GM23338 (cell line): ENCODE measurements around the gene CNTNAP5. TPM values are rescaled to one million over a fixed set of nuclear protein-coding genes. Genes with fewer than 3 reads are reported as not detected.

ENCODE experiments used
- ATAC-seq: fragments of 200-7000 bp; cut with Tn5 transposase; 3 replicates; pipeline ENCODE4 v1.9.1; 2020
- DNase-seq: peaks from one replicate; pipeline ENCODE4 v3.0.0-alpha.2; 2015; ENCODE audit warnings: low spot score
- H2AFZ ChIP-seq: fragments of 200-600 bp; sonication (generic); 2 replicates; pipeline ENCODE4 v1.8.0; 2016; ENCODE audit warnings: antibody characterized with exemption, mild to moderate bottlenecking, moderate library complexity
- H3F3A ChIP-seq: fragments of 200-600 bp; sonication (generic); replicated peaks from 2 replicates; pipeline ENCODE4 v1.8.0; 2017; ENCODE audit warnings: antibody characterized with exemption, mixed run types, low read depth
- H3K27ac ChIP-seq: fragments of 200-600 bp; sonication (generic); 2 replicates; pipeline ENCODE4 v1.6.1; 2016; ENCODE audit warnings: low read depth
- H3K27me3 ChIP-seq: fragments of 200-600 bp; sonication (generic); 2 replicates; pipeline ENCODE4 v1.8.0; 2016; ENCODE audit warnings: mild to moderate bottlenecking, mixed run types, moderate library complexity; ENCODE audit not compliant: insufficient read depth
- H3K36me3 ChIP-seq: fragments of 200-600 bp; sonication (generic); 2 replicates; pipeline ENCODE4 v1.8.0; 2016; ENCODE audit warnings: mild to moderate bottlenecking; ENCODE audit not compliant: insufficient read depth
- H3K4me1 ChIP-seq: fragments of 200-600 bp; sonication (generic); 2 replicates; pipeline ENCODE4 v1.8.0; 2016; ENCODE audit warnings: mild to moderate bottlenecking, moderate library complexity; ENCODE audit not compliant: insufficient read depth
- H3K4me2 ChIP-seq: fragments of 200-600 bp; sonication (generic); 2 replicates; pipeline ENCODE4 v1.7.1; 2017; ENCODE audit warnings: mixed run types
- H3K4me3 ChIP-seq: fragments of 200-600 bp; sonication (generic); 2 replicates; pipeline ENCODE4 v1.6.1; 2016; ENCODE audit warnings: mixed run types
- H3K79me2 ChIP-seq: fragments of 200-600 bp; sonication (generic); replicated peaks from 2 replicates; pipeline ENCODE4 v1.8.0; 2017; ENCODE audit warnings: mild to moderate bottlenecking; ENCODE audit not compliant: insufficient read depth
- H3K9me2 ChIP-seq: fragments of 200-600 bp; sonication (generic); 2 replicates; pipeline ENCODE4 v1.8.0; 2017; ENCODE audit not compliant: insufficient read depth
- H4K20me1 ChIP-seq: fragments of 200-600 bp; sonication (generic); replicated peaks from 2 replicates; pipeline ENCODE4 v1.8.0; 2017; ENCODE audit warnings: mild to moderate bottlenecking; ENCODE audit not compliant: insufficient read depth
- H3K27ac Mint-ChIP-seq: 2 replicates; pipeline ENCODE4 v1.8.0; 2020; ENCODE audit warnings: inconsistent platforms, mild to moderate bottlenecking, moderate library complexity, mixed read lengths
- H3K27me3 Mint-ChIP-seq: 3 replicates; pipeline ENCODE4 v1.8.0; 2022; ENCODE audit warnings: low read depth, mild to moderate bottlenecking, moderate library complexity, mixed read lengths, inconsistent platforms; ENCODE audit not compliant: insufficient read depth, poor library complexity
- H3K36me3 Mint-ChIP-seq: 3 replicates; pipeline ENCODE4 v1.8.0; 2021; ENCODE audit warnings: low read depth, mild to moderate bottlenecking, inconsistent platforms, moderate library complexity, mixed read lengths
- H3K4me1 Mint-ChIP-seq: 3 replicates; pipeline ENCODE4 v1.8.0; 2020; ENCODE audit warnings: mild to moderate bottlenecking, inconsistent platforms, mixed read lengths
- H3K4me3 Mint-ChIP-seq: 3 replicates; pipeline ENCODE4 v1.8.0; 2021; ENCODE audit warnings: moderate library complexity, mild to moderate bottlenecking, inconsistent platforms, mixed read lengths
- H3K9me3 Mint-ChIP-seq: 3 replicates; pipeline ENCODE4 v1.8.0; 2020; ENCODE audit warnings: moderate library complexity, mild to moderate bottlenecking, inconsistent platforms, mixed read lengths
- CREB1 ChIP-seq: fragments of 250-450 bp; sonication (Bioruptor Pico); IDR thresholded peaks from 2 replicates; pipeline ENCODE4 v1.5.0; 2020; ENCODE audit warnings: low read depth, mild to moderate bottlenecking, moderate library complexity
- JUNB ChIP-seq: IDR thresholded peaks from one replicate; pipeline ENCODE4 v1.6.1; 2016; ENCODE audit warnings: antibody characterized with exemption; ENCODE audit not compliant: unreplicated experiment
- NANOG ChIP-seq: IDR thresholded peaks from 2 replicates; pipeline ENCODE4 v1.6.1; 2016; ENCODE audit warnings: antibody characterized with exemption, borderline replicate concordance
- POLR2AphosphoS5 ChIP-seq: IDR thresholded peaks from 2 replicates; pipeline ENCODE4 v1.6.1; 2016; ENCODE audit warnings: antibody characterized with exemption, low read depth
- STAT1 ChIP-seq: IDR thresholded peaks from one replicate; pipeline ENCODE4 v1.6.1; 2016; ENCODE audit warnings: antibody characterized with exemption; ENCODE audit not compliant: unreplicated experiment
- ZNF331 ChIP-seq: fragments of 250-450 bp; sonication (Bioruptor Pico); IDR thresholded peaks from 2 replicates; pipeline ENCODE4 v1.5.0; 2020; ENCODE audit warnings: low read depth, mild to moderate bottlenecking, moderate library complexity
- polyA plus RNA-seq: library from polyadenylated mRNA; unstranded; fragments of >200 nt; fragmentation: Nextera tagmentation; extraction: Ambion mirVana; gene quantifications from 2 replicates; pipeline ENCODE4 v1.2.1, GENCODE V29; 2016
- total RNA-seq: library from RNA; depleted of rRNA; stranded (reverse); fragments of >200 nt; shearing (Covaris generic); gene quantifications from 2 replicates; pipeline ENCODE4 v1.2.3, GENCODE V29; 2014
- TF ChIP-seq, protein P1 (sequence below), 2 experiments: fragments of 200-600 bp in 1 of 2; sonication (generic) in 1 of 2; conservative IDR thresholded peaks; 2 replicates each; pipeline versions ENCODE4 v1.5.1 to v1.6.1; 2016 to 2017; ENCODE audit warnings: antibody characterized with exemption in 2 of 2, low read depth in 2 of 2, mild to moderate bottlenecking in 2 of 2, moderate library complexity in 1 of 2
- TF ChIP-seq, protein P2 (sequence below): IDR thresholded peaks from one replicate; pipeline ENCODE4 v1.6.1; 2018; ENCODE audit warnings: antibody characterized with exemption; ENCODE audit not compliant: unreplicated experiment
- TF ChIP-seq, protein P3 (sequence below): fragments of 250-450 bp; sonication (Bioruptor Pico); IDR thresholded peaks from 2 replicates; pipeline ENCODE4 v1.5.0; 2020; ENCODE audit warnings: mild to moderate bottlenecking, moderate library complexity
- TF ChIP-seq, protein P4 (sequence below): IDR thresholded peaks from 2 replicates; pipeline ENCODE4 v1.6.1; 2016; ENCODE audit warnings: antibody characterized with exemption

The CNTNAP5 gene
- total and polyA plus RNA-seq, 2 experiments from 2014 or later = 0.49 to 0.50 TPM

DNA sequence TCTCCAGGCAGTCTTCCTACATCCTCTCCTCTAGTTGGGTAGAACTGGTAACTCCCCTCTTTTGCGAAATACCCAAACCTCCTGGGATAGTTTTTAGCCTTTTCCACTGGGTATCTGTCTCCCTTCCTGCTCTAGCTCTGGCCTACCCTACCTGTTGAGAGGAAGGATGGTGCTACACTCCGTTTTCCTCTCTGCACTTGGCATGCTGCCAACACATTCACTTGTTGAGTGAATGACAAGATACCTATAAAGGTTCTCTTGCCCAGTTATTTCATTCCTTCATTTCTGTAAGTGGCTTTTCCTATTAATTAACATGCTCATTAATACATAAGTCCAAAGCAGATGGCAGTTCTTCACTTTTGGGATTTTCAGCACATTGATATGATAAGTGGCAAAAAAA lies 293.8 kb downstream of the CNTNAP5 start:
- Histone ChIP-seq H3K79me2 (no peaks in the 10 kb centered on the region), H3K4me3 (no peak overlapping the region), H2AFZ (no peak overlapping the region), H3K4me2 (no peak overlapping the region), H3K27ac (no peak overlapping the region), H3K36me3 (no peaks in the 10 kb centered on the region), H4K20me1 (no peaks in the 10 kb centered on the region), H3F3A (no peaks in the 10 kb centered on the region), H3K27me3 (no peaks in the 10 kb centered on the region), H3K9me2 (no peaks in the 10 kb centered on the region; the same call in 1 of the 2 replicates), H3K4me1 (peaks cover 8% of the 10 kb centered on the region)
- H3K27ac Mint-ChIP-seq = no peak overlapping the region
- H3K27me3 Mint-ChIP-seq = no peaks in the 10 kb centered on the region
- DNase-seq (no peak), ATAC-seq (no peak)
- no peaks in the 10 kb centered on the region for H3K9me3 Mint-ChIP-seq
- H3K4me1 Mint-ChIP-seq = peaks cover 20% of the 10 kb centered on the region
- TF ChIP-seq STAT1 (no peak), POLR2AphosphoS5 (no peak), NANOG (no peak), ZNF331 (CRISPR knock-in tag) (no peak), CREB1 (CRISPR knock-in tag) (no peak), JUNB (no peak)
- TF ChIP-seq, protein P1, sequence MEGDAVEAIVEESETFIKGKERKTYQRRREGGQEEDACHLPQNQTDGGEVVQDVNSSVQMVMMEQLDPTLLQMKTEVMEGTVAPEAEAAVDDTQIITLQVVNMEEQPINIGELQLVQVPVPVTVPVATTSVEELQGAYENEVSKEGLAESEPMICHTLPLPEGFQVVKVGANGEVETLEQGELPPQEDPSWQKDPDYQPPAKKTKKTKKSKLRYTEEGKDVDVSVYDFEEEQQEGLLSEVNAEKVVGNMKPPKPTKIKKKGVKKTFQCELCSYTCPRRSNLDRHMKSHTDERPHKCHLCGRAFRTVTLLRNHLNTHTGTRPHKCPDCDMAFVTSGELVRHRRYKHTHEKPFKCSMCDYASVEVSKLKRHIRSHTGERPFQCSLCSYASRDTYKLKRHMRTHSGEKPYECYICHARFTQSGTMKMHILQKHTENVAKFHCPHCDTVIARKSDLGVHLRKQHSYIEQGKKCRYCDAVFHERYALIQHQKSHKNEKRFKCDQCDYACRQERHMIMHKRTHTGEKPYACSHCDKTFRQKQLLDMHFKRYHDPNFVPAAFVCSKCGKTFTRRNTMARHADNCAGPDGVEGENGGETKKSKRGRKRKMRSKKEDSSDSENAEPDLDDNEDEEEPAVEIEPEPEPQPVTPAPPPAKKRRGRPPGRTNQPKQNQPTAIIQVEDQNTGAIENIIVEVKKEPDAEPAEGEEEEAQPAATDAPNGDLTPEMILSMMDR (conservative IDR thresholded peaks at IDR 0.05; ENCODE audit: low read depth in 2 of 2) = no peak
- TF ChIP-seq, protein P2, sequence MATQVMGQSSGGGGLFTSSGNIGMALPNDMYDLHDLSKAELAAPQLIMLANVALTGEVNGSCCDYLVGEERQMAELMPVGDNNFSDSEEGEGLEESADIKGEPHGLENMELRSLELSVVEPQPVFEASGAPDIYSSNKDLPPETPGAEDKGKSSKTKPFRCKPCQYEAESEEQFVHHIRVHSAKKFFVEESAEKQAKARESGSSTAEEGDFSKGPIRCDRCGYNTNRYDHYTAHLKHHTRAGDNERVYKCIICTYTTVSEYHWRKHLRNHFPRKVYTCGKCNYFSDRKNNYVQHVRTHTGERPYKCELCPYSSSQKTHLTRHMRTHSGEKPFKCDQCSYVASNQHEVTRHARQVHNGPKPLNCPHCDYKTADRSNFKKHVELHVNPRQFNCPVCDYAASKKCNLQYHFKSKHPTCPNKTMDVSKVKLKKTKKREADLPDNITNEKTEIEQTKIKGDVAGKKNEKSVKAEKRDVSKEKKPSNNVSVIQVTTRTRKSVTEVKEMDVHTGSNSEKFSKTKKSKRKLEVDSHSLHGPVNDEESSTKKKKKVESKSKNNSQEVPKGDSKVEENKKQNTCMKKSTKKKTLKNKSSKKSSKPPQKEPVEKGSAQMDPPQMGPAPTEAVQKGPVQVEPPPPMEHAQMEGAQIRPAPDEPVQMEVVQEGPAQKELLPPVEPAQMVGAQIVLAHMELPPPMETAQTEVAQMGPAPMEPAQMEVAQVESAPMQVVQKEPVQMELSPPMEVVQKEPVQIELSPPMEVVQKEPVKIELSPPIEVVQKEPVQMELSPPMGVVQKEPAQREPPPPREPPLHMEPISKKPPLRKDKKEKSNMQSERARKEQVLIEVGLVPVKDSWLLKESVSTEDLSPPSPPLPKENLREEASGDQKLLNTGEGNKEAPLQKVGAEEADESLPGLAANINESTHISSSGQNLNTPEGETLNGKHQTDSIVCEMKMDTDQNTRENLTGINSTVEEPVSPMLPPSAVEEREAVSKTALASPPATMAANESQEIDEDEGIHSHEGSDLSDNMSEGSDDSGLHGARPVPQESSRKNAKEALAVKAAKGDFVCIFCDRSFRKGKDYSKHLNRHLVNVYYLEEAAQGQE = no peak
- TF ChIP-seq, protein P3, sequence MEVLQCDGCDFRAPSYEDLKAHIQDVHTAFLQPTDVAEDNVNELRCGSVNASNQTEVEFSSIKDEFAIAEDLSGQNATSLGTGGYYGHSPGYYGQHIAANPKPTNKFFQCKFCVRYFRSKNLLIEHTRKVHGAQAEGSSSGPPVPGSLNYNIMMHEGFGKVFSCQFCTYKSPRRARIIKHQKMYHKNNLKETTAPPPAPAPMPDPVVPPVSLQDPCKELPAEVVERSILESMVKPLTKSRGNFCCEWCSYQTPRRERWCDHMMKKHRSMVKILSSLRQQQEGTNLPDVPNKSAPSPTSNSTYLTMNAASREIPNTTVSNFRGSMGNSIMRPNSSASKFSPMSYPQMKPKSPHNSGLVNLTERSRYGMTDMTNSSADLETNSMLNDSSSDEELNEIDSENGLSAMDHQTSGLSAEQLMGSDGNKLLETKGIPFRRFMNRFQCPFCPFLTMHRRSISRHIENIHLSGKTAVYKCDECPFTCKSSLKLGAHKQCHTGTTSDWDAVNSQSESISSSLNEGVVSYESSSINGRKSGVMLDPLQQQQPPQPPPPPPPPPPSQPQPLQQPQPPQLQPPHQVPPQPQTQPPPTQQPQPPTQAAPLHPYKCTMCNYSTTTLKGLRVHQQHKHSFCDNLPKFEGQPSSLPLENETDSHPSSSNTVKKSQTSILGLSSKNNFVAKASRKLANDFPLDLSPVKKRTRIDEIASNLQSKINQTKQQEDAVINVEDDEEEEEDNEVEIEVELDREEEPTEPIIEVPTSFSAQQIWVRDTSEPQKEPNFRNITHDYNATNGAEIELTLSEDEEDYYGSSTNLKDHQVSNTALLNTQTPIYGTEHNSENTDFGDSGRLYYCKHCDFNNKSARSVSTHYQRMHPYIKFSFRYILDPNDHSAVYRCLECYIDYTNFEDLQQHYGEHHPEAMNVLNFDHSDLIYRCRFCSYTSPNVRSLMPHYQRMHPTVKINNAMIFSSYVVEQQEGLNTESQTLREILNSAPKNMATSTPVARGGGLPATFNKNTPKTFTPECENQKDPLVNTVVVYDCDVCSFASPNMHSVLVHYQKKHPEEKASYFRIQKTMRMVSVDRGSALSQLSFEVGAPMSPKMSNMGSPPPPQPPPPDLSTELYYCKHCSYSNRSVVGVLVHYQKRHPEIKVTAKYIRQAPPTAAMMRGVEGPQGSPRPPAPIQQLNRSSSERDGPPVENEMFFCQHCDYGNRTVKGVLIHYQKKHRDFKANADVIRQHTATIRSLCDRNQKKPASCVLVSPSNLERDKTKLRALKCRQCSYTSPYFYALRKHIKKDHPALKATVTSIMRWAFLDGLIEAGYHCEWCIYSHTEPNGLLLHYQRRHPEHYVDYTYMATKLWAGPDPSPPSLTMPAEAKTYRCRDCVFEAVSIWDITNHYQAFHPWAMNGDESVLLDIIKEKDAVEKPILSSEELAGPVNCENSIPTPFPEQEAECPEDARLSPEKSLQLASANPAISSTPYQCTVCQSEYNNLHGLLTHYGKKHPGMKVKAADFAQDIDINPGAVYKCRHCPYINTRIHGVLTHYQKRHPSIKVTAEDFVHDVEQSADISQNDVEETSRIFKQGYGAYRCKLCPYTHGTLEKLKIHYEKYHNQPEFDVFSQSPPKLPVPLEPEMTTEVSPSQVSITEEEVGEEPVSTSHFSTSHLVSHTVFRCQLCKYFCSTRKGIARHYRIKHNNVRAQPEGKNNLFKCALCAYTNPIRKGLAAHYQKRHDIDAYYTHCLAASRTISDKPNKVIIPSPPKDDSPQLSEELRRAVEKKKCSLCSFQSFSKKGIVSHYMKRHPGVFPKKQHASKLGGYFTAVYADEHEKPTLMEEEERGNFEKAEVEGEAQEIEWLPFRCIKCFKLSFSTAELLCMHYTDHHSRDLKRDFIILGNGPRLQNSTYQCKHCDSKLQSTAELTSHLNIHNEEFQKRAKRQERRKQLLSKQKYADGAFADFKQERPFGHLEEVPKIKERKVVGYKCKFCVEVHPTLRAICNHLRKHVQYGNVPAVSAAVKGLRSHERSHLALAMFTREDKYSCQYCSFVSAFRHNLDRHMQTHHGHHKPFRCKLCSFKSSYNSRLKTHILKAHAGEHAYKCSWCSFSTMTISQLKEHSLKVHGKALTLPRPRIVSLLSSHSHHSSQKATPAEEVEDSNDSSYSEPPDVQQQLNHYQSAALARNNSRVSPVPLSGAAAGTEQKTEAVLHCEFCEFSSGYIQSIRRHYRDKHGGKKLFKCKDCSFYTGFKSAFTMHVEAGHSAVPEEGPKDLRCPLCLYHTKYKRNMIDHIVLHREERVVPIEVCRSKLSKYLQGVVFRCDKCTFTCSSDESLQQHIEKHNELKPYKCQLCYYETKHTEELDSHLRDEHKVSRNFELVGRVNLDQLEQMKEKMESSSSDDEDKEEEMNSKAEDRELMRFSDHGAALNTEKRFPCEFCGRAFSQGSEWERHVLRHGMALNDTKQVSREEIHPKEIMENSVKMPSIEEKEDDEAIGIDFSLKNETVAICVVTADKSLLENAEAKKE (CRISPR knock-in tag) = no peak
- TF ChIP-seq, protein P4, sequence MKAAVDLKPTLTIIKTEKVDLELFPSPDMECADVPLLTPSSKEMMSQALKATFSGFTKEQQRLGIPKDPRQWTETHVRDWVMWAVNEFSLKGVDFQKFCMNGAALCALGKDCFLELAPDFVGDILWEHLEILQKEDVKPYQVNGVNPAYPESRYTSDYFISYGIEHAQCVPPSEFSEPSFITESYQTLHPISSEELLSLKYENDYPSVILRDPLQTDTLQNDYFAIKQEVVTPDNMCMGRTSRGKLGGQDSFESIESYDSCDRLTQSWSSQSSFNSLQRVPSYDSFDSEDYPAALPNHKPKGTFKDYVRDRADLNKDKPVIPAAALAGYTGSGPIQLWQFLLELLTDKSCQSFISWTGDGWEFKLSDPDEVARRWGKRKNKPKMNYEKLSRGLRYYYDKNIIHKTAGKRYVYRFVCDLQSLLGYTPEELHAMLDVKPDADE = no peak
- no peaks in the 10 kb centered on the region for H3K36me3 Mint-ChIP-seq
- H3K4me3 Mint-ChIP-seq = no peak overlapping the region
